Loucy (cell line): ENCODE data around the gene HEPACAM.

Experiments
- EZH2phosphoT487 ChIP-seq: fragments of 200-600 bp; IDR thresholded peaks from 2 replicates; pipeline ENCODE4 v1.6.1; 2018; ENCODE audit warnings: antibody characterized with exemption, mild to moderate bottlenecking, moderate library complexity, borderline replicate concordance
- TF ChIP-seq, protein P1 (sequence below): fragments of 200-600 bp; sonication (generic); conservative IDR thresholded peaks from 2 replicates; pipeline ENCODE4 v1.5.1; 2014; ENCODE audit warnings: mild to moderate bottlenecking, antibody characterized with exemption, low read length

- TF ChIP-seq, protein P1, sequence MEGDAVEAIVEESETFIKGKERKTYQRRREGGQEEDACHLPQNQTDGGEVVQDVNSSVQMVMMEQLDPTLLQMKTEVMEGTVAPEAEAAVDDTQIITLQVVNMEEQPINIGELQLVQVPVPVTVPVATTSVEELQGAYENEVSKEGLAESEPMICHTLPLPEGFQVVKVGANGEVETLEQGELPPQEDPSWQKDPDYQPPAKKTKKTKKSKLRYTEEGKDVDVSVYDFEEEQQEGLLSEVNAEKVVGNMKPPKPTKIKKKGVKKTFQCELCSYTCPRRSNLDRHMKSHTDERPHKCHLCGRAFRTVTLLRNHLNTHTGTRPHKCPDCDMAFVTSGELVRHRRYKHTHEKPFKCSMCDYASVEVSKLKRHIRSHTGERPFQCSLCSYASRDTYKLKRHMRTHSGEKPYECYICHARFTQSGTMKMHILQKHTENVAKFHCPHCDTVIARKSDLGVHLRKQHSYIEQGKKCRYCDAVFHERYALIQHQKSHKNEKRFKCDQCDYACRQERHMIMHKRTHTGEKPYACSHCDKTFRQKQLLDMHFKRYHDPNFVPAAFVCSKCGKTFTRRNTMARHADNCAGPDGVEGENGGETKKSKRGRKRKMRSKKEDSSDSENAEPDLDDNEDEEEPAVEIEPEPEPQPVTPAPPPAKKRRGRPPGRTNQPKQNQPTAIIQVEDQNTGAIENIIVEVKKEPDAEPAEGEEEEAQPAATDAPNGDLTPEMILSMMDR: no peak
- TF ChIP-seq EZH2phosphoT487: no peak
Observed at GRCh38 chr11:124896821-124897391, 38.9 kb downstream of the HEPACAM start.
